Mesenteric fat pad (tissue), 1 donor: ENCODE measurements around the gene SRPK3. TPM values are rescaled to one million over a fixed set of nuclear protein-coding genes. Genes with fewer than 3 reads are reported as not detected.
"Not testable (repeated sequence)": the region's sequence is repeated elsewhere in the genome, so short reads cannot be mapped to it uniquely, and the experiment has no call there.

Experiments used
- DNase-seq: peaks from one replicate; pipeline ENCODE4 v3.0.0-alpha.2; 2020; ENCODE audit warnings: low spot score
- total RNA-seq: library from RNA; stranded (reverse); fragmentation: NEBNext Ultra II Directional; extraction: Animal tissue kit (Norgen Biotek cat#: 25700); gene quantifications from one replicate; pipeline ENCODE4 v1.2.1, GENCODE V29; 2021
- donor health status: DM: yes; HTN: yes; CAD: no.

SRPK3 gene
- total RNA-seq, 1 donor from 2014 or later: 0.74 TPM

DNA sequence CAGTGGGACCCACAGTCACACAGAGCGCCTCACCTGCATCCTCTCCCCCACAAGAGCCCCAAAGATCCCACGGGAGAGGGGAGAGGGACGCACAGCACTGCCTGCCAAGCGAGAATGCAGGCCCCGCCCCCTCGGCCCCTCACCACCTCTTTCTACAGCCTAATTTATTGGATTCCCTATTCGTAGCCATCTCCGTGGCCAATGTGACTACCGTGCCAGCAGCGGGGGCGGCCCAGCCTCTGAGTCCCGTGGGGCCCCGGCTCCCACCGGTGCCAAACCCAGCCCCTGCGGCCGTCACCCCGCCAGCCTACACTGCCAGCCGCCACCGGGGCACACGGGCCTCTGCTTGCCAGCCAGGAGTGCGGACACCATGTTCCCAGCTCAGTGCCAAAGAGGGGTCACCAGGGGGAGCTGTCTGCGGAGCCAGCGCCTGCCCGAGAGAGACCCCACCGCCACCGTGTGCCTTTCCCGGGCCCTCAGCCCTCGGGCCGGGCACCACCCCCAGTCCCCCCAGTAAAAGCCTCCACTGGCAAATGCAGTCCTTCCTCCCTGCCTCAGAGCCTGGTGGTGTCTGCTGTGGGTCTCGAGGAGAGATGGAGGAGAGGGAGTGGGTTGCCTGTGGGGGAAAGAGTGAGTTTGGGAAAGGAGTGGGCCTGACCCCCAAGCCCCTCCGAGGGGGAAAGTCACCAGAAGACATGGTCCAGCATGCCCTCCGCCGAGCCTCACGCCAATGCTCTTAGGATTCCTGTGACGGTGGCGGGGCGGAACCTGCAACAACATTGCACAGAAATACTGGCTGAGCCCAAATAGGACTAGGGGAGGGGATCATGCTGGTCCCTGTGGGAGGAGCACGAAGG lies 36.4 kb upstream of the SRPK3 start:
- DNase-seq: peak; percentile 87

DNA sequence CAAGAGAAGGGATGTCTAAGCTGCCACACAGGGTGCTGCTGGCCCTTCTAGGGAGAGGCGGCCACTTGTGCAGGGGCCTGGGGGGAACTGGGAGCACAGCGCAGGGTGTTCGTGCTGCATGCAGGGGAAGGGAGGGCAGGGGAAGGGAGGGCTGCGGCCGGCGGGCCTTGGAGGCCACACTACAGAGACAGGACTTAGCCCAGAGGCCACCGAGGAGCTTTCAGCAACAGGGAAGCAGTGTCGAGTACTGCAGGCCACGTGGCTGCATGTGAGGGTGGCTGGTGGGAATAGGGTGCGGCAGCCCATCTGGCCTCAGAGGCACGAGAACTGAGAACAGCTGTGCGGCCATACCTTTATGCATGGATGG lies 35.8 kb upstream of the SRPK3 start:
- peak; percentile 73 for DNase-seq

DNA sequence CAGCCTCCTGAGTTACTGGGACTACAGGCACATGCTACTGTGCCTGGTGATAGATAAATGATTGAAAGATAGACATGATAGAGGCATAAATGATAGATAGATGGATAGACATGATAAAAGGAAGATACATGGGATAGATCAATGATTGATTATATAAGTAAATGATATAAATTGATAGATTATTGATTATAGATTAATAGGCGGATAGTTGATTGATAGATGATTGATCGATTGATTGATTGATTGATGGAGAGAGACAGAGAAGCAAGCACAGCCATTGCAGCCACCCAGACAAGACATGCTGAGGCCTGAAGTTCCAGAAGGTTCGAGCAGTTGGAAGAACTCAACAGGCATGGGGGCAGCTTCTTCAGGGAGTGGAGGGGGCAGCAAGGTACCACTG lies 34.5 kb upstream of the SRPK3 start:
- DNase-seq: no peak

DNA sequence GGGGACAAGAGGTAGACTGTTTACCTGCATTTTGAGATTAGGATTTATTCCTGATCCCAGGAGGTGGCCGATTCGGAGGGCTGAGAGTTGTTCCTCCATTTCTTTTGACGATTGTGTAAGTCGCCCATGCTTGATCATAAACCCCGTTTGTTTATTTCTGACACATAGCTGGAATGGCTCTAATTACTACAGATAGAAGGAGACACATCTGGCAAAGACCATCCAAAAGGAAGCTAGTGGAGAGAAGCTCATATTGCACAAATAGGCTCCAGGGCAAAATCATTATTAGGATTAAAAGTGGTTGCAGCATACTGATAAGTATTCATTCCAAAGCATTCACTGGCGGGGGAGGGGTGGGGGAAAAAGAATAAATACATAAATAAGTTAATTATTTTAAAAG lies 33.9 kb upstream of the SRPK3 start:
- DNase-seq: not testable (repeated sequence)

DNA sequence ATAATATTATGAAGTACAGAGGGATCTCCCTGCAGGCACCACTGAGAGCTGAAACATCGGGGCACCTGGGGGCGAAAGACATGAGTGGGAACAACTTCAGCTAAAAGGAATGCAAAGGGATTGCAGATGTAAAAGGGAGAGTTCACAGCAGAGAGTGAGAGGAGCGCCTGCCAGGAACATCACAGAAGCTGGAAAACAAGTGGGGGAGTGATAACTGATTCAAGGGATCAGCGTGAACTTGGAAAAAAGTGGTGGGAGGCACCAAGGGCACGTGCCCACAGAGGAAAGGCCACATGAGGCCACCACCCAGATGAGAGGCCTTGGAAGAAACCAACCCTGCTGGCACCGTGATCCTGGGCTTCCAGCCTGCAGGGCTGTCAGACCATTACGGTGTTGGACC lies 31.8 kb upstream of the SRPK3 start:
- DNase-seq: not testable (repeated sequence)

DNA sequence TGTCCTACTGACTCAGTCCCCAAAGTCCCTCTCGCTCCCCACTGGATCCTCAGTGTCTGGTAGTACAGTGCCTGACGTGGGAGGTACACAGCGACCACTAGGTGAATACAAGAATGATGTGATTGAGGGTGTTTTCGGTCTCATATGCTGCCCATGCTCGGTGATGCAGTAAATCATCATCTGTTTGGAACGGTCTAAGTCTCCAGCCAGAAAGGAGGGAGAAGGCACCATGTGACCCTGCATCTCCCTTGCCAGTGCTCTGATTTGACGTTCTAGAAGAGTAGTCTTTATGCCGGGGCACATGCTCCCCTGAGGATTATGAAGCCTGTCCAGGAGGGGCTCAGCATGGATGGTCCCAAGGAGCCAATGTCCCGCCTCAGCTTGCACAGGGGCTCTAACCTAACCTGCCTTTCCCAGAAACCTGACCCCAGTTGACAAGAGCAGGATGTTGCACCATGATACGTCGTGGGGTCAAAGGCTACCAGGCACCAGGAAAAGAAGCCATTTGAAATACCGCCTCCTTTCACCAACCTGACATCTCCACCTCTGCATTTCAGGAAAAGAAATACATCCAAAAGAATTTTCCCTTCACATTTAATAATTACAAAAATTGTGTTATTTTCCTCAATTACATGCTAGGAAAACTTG lies 30.6 kb upstream of the SRPK3 start:
- DNase-seq: no peak

DNA sequence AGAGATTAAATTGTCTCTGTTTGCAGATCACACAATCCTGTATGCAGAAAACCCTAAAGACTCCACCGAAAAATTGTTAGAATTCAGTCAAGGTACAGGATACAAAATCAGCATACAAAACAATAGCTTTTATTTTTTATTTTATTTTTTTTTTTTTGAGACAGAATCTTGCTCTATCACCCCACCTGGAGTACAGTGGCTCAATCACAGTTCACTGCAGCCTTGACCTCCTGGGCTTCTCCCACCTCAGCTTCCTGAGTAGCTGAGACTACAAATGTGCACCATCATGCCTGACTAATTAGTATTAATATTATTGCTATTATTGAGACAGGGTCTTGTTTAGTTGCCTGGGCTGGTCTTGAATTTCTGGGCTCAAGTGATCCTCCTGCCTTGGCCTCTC lies 25.7 kb upstream of the SRPK3 start:
- no peak for DNase-seq

DNA sequence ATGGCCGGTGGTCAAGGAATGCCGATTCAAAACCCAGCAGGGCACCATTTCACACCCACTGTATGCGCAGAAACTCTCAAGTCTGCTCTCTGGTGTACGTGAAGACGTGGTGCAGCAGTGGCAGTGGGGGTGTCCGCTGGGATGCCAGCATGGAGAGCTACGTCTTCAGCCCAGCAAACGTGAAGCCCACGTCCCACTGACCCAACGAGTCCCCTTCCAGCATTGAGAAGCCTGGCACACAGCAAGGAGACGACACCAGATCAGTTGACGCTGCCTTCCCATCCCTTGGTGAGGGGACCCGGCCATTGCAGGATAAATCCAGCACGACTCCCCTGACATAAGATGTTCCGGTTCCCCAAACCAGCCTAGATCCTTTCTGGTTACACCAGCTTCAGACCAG lies 19.0 kb upstream of the SRPK3 start:
- DNase-seq: no peak

DNA sequence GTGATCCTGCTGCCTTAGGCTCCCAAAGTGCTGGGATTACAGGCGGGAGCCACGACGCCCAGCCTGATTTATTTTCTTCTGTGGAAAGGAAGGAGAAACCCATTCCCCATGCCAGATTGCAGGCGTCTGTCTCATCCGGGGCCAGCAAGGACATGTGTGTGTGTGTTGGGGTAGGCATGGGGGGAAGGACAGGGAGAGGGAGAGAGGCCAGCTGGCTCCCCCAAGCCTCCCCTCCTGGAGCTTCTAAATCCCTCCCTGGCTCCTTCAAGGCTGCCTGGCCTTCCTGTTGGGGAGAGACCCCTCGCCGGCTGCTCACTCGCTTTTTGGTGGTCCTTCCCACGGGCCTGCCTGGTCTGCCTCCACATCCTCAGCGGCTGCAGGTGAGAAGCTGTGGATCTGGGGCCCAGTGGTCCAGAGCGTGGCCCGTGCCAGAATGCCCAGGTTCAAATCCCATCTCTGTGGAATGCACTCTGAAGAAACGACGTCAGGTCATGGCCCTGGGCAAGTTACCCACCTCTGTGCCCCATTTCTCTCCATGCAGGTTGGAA lies 18.1 kb upstream of the SRPK3 start:
- DNase-seq: no peak

DNA sequence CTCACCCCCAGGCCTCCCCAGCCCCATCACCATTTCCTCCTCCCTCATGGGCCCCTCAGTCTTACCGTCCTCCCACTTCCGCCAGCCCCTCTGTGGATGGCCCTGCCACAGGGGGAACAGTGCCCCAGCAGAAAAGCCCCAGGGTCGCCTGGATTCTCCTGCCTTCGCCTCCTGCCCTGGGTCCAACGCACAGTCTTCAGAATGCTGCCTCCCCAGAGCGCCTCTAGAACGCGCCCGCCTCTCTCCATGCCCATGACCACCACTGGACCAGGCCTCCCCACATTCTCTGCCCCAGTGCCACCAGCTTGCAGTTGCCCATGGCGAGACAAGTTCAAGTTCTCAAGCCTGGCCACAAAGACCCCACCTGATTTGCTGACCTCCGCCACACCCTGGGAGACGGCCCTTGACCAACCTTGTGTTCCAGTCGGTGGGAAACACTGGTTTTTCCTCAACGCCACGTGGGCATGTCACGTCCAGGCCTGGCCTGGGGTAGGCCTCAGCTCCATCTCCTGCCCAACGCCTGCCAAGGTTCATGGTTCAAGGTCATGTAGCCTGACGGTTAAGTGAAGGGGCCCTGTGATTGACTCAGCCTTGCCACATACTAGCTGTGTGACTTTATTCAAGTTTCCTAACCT lies 17.4 kb upstream of the SRPK3 start:
- no peak for DNase-seq

DNA sequence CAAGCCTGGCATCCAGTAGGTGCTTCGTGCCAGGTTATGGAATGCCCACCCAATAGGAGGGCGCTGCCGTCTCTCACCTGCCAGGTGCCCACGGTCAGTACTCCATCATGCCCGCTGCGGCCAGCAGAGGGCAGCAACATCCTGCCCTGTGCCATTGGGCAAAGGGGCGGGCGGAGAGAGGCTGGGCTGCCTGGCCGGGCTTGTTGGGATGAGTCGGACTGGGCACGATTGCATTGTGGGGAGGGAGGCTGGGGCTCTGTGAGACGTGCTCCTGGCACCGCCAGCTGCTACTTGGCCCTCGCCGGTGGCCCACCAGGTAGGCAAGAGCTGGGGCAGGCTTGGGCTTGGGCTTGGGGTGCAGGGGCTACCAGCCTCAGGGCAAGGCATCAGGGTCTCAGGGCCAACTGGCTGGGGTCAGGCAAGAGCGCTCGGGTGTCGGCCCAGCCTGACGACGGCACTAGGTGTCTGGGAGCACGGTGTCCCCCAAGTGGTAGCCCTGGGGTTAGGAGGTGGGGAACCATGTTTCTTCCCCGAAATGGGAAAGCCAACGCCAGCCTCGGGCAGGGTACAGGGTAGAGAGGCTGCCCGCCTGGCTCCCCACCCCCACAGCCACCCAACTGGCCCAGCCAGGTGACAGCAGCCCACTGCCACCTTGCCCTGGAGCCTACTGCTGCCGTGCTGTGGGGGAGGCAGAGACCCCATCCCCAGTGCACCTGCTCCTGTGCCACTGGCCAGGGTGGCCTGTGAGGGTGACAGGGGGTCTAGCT lies 16.7 kb upstream of the SRPK3 start, which contains the start of gene PLXNB3:
Gene PLXNB3, plus strand, starts transcription at position 261 of the 767 bp plus-strand sequence. CDS start 1,287 bp downstream, outside the sequence.
- DNase-seq: no peak

DNA sequence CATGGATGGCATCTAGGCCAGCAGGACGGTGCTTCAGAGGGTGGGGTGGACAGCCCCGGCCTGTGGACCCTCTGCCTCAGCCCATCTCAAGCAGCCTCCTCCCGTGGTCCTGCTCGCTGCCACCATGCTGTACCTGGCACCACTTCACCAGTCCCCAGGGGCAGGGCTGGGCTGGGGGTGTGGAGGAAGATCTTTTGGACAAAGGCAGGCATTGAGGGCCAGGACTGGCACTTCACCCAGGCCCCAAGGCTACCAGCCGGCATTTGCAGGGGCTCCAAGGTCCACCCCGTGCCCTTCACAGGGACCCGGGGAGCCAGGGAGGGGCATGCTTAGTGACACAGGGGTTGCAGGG lies 16.1 kb upstream of the SRPK3 start:
- no peak for DNase-seq

DNA sequence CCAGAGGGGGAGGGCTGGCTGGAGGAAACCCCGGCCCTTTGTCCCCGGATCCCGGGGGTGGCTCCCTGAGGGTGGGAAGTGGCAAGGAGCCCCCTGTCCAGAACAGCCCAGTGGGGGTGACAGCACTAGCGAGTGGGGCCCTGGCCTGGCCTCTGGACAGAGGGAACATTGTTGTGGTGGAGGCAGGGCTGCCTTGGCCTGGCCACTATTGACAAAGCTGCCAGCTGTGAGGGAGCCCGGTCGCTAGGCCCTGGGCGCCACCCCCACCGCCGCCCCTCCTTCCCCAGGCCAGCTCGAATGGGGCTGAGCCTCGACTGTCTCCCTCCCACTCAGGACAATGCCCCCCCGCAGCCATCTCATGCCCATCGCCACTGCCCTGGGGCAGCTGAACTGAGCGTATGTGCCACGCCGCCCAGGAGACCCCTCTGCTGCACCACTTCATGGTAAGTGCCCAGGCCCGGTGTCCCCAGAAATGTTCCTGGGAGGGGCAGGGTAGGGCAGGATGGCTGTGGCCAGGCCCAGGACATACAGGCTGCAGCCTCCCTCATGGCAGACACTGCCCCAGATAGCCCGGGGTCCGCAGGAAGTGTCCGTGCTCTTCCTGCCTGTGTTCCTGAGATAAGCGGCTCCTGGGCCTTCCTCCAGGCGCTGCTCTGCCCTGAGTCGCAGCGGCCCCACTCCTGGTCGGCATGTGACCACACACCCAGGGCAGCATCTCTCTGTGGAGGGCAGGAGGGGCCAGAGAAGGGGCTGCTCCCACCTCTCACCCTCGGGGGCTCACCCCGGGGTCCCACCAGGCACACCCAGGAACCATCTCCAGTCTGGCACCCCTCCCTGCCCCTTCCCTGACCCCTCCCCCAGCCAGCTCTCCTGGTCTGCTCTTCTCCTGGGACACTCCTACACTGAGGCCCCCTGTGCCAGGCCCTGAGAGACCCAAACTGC lies 15.4 kb upstream of the SRPK3 start:
- no peak for DNase-seq

DNA sequence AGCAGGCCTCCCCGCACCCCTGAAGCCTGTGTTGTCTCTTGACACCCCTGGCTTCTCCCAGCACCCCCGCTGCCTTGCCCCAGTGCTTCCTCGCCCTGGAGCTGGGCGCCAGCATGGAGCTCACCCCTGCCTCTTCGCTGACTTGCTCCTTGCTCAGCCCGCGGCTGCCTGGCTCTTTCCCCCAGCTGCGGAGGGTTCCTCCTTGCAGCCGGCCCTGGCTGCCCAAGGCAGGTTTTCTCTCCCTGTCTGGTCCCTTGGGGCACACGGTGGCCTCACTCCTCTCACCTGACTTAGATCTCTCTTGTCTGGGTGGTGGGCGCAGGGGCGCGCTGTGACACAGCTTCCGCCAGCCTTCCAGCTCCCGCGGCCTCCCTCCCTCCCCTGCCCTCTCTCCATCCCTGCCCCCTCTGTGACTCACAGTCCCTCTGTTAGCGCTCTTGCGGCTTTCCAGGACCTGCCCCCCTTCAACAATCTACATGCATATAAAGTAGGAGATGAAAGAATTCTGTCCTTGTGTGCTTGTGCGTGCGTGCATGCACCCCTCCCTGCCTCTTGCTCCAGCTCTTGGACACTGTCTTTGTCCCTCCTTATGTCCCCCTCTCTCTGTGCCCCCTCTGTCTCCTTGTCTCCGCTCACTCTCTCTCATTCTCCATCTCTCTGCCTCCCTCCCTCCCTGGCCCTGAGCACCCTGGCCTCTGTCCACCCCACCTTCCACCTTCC lies 14.6 kb upstream of the SRPK3 start:
- no peak for DNase-seq

DNA sequence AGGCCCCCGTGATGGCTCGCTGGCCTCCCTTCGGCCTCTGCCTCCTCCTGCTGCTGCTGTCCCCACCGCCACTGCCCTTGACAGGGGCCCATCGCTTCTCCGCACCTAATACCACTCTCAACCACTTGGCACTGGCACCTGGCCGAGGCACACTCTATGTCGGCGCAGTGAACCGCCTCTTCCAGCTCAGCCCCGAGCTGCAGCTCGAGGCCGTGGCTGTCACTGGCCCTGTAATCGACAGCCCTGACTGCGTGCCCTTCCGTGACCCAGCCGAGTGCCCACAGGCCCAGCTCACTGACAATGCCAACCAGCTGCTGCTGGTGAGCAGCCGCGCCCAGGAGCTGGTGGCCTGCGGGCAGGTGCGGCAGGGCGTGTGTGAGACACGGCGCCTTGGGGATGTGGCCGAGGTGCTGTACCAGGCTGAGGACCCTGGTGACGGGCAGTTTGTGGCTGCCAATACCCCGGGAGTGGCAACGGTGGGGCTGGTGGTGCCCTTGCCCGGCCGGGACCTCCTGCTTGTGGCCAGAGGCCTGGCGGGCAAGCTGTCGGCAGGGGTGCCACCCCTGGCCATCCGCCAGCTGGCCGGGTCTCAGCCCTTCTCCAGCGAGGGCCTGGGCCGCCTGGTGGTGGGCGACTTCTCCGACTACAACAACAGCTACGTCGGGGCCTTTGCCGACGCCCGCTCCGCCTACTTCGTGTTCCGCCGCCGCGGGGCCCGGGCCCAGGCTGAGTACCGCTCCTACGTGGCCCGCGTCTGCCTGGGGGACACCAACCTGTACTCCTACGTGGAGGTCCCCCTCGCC lies 13.8 kb upstream of the SRPK3 start:
- no peak for DNase-seq

DNA sequence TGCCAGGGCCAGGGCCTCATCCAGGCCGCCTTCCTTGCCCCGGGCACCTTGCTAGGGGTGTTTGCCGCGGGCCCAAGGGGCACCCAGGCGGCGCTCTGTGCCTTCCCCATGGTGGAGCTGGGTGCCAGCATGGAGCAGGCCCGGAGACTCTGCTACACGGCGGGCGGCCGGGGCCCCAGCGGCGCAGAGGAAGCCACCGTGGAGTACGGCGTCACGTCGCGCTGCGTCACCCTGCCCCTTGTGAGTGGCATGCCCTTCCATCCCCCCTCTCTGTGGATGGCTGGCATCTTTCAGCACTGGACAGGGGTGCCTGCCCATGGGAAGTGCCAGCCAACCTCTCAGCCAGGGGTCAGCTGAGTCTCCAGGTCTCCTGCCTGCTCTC lies 13.2 kb upstream of the SRPK3 start:
- DNase-seq: no peak

DNA sequence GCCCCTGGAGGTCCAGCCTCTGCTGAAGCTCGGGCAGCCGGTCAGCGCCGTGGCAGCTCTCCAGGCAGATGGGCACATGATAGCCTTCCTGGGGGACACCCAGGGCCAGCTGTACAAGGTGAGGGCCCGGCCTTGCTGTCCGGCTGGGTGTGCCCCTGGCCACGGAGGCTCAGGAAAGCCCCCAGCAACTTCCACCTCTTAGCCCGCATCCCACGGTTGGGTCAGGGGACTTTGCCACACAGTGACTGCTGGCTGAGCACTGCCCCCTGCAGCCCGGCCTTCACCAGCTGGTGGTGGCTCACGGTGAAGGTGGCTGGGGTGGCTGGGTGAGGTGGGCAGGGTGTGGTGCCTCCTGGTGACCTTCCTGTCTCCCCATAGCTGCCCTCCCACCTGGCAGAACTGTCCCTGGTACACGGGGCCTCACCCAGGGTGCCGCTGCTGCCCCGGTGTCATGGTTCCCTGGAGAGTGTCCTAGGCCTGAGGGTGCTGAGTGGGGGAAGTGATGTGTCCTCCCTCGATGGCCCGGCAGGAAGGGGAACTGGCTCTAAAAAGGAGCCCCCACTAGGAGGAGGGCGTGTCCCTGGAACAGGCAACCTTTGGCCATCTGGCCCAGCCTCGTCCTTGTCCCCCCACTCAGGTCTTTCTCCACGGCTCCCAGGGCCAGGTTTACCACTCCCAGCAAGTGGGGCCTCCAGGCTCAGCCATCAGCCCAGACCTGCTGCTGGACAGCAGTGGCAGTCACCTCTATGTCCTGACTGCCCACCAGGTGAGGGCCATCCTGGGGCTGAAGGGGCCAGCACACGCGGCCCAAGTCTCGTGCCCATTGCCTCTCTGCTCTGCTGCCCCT lies 12.3 kb upstream of the SRPK3 start:
- DNase-seq: no peak
